Smooth muscle cell (in vitro differentiated cells): ENCODE data around the gene IQGAP2. TPM values are rescaled to one million over a fixed set of nuclear protein-coding genes. Genes with fewer than 3 reads are reported as not detected.
A peak's percentile ranks its signal among the peaks of the same experiment; 100 is the strongest.
"Not testable (repeated sequence)": the region's sequence is repeated elsewhere in the genome, so short reads cannot be mapped to it uniquely, and the experiment has no call there.

ENCODE experiments used
- DNase-seq: peaks from one replicate; lab custom pipeline; 2025; ENCODE audit not compliant: unreplicated experiment; lab: John Stamatoyannopoulos, UW
- H2AFZ ChIP-seq: fragments of 200-600 bp; sonication (generic); 2 replicates; pipeline ENCODE4 v1.6.0; 2016; ENCODE audit warnings: antibody characterized with exemption, low read depth, mild to moderate bottlenecking
- H3F3A ChIP-seq: fragments of 200-600 bp; sonication (generic); 2 replicates; pipeline ENCODE4 v1.6.0; 2017; ENCODE audit warnings: antibody characterized with exemption, low read depth
- H3K27ac ChIP-seq: fragments of 200-600 bp; sonication (generic); 2 replicates; pipeline ENCODE4 v1.5.1; 2016; ENCODE audit warnings: low read depth, mild to moderate bottlenecking
- H3K27me3 ChIP-seq: fragments of 200-600 bp; sonication (generic); 2 replicates; pipeline ENCODE4 v1.6.1; 2016; ENCODE audit warnings: low read depth, mild to moderate bottlenecking
- H3K36me3 ChIP-seq: fragments of 200-600 bp; sonication (generic); 2 replicates; pipeline ENCODE4 v1.5.1; 2016; ENCODE audit warnings: low read depth
- H3K4me1 ChIP-seq: fragments of 200-600 bp; sonication (generic); 2 replicates; pipeline ENCODE4 v1.5.1; 2016; ENCODE audit warnings: low read depth
- H3K4me2 ChIP-seq: fragments of 200-600 bp; sonication (generic); 2 replicates; pipeline ENCODE4 v1.6.0; 2016; ENCODE audit warnings: mild to moderate bottlenecking
- H3K4me3 ChIP-seq: fragments of 200-600 bp; sonication (generic); 2 replicates; pipeline ENCODE4 v1.5.1; 2016; ENCODE audit warnings: mild to moderate bottlenecking
- H3K79me2 ChIP-seq: fragments of 200-600 bp; sonication (generic); 2 replicates; pipeline ENCODE4 v1.6.0; 2016; ENCODE audit warnings: low read depth, mild to moderate bottlenecking
- H3K9ac ChIP-seq: fragments of 200-600 bp; sonication (generic); 2 replicates; pipeline ENCODE4 v1.6.0; 2016; ENCODE audit warnings: low read depth
- H3K9me3 ChIP-seq: fragments of 200-600 bp; sonication (generic); replicated peaks from 2 replicates; pipeline ENCODE4 v1.5.1; 2016; ENCODE audit warnings: low read depth
- H4K20me1 ChIP-seq: fragments of 200-600 bp; sonication (generic); 2 replicates; pipeline ENCODE4 v1.6.0; 2016; ENCODE audit warnings: low read depth
- CTCF ChIP-seq: fragments of 200-600 bp; sonication (generic); IDR thresholded peaks from 2 replicates; pipeline ENCODE4 v1.5.1; 2017; ENCODE audit warnings: borderline replicate concordance, mild to moderate bottlenecking, antibody characterized with exemption; ENCODE audit not compliant: insufficient read depth, poor library complexity, severe bottlenecking
- WGBS: methylation state at CpG from one replicate; pipeline ENCODE4 v1.1.7; 2016; ENCODE audit warnings: low lambda C conversion rate; 5-methylcytosine and 5-hydroxymethylcytosine counted together
- polyA plus RNA-seq: library from polyadenylated mRNA; unstranded; fragments of >200 nt; fragmentation: Nextera tagmentation; extraction: Ambion mirVana; gene quantifications from 2 replicates; pipeline ENCODE4 v1.2.1, GENCODE V29; 2016
- total RNA-seq: library from RNA; depleted of rRNA; stranded (reverse); fragments of >200 nt; gene quantifications from 2 replicates; pipeline ENCODE4 v1.2.3, GENCODE V29; 2014

The IQGAP2 gene
- total and polyA plus RNA-seq, 2 experiments from 2014 or later, result 7.3 to 16.6 TPM

- peaks cover 3% of the 10 kb centered on the region for H3K4me1 ChIP-seq
- no peaks in the 10 kb centered on the region for H4K20me1 ChIP-seq
- H3K9ac ChIP-seq, result no peak overlapping the region
- H3K79me2 ChIP-seq, result no peaks in the 10 kb centered on the region
- DNase-seq, result no peak
- no peak overlapping the region for H3K4me3 ChIP-seq
- TF ChIP-seq CTCF, result no peak
- no peak overlapping the region for H2AFZ ChIP-seq
- H3K4me2 ChIP-seq, result no peak overlapping the region
- H3K27me3 ChIP-seq, result no peaks in the 10 kb centered on the region
- over 99% methylated on average over 3 of the region's 3 CpGs for WGBS
- no peaks in the 10 kb centered on the region for H3K9me3 ChIP-seq
- no peaks in the 10 kb centered on the region for H3F3A ChIP-seq
- no peaks in the 10 kb centered on the region for H3K36me3 ChIP-seq
- H3K27ac ChIP-seq, result no peak overlapping the region
These were observed 114.2 kb downstream of the IQGAP2 start for GRCh38 chr5:76517334-76517733.

- not testable (repeated sequence) for H3K4me3 ChIP-seq, H3K4me1 ChIP-seq, H3K27ac ChIP-seq, H3F3A ChIP-seq, H3K36me3 ChIP-seq, H4K20me1 ChIP-seq, H3K79me2 ChIP-seq, H3K27me3 ChIP-seq, H2AFZ ChIP-seq, H3K4me2 ChIP-seq, DNase-seq, H3K9ac ChIP-seq, H3K9me3 ChIP-seq
- 76% methylated on average over 5 of the region's 5 CpGs for WGBS
These were observed 115.2 kb downstream of the IQGAP2 start for GRCh38 chr5:76518246-76518645.

GRCh38 chr5:76521240-76521758 lies 118.2 kb downstream of the IQGAP2 start:
- peak overlapping the region; percentile 26 for H2AFZ ChIP-seq
- no peak for TF ChIP-seq CTCF
- no peak overlapping the region for H3K4me3 ChIP-seq
- no peaks in the 10 kb centered on the region for H3K27me3 ChIP-seq
- peaks cover 11% of the 10 kb centered on the region for H3K4me1 ChIP-seq
- H3K9ac ChIP-seq, result no peak overlapping the region
- no peaks in the 10 kb centered on the region for H3K9me3 ChIP-seq
- H3K36me3 ChIP-seq, result no peaks in the 10 kb centered on the region
- H4K20me1 ChIP-seq, result no peaks in the 10 kb centered on the region
- H3F3A ChIP-seq, result no peaks in the 10 kb centered on the region
- DNase-seq, result no peak
- no peak overlapping the region for H3K27ac ChIP-seq
- no peaks in the 10 kb centered on the region for H3K79me2 ChIP-seq
- H3K4me2 ChIP-seq, result peak overlapping the region; percentile 0
- WGBS, result 48% methylated on average over 6 of the region's 6 CpGs

- Histone ChIP-seq H3K9me3 (no peaks in the 10 kb centered on the region), H3K36me3 (no peaks in the 10 kb centered on the region), H3K27me3 (no peaks in the 10 kb centered on the region), H3F3A (peaks cover 4% of the 10 kb centered on the region), H3K4me1 (peaks cover 11% of the 10 kb centered on the region), H3K4me2 (no peak overlapping the region), H4K20me1 (no peaks in the 10 kb centered on the region), H3K4me3 (no peak overlapping the region), H2AFZ (no peak overlapping the region), H3K27ac (no peak overlapping the region), H3K9ac (no peak overlapping the region), H3K79me2 (no peaks in the 10 kb centered on the region)
- WGBS, result 90% methylated on average over 11 of the region's 11 CpGs
- no peak for DNase-seq
- no peak for TF ChIP-seq CTCF
These were observed 119.2 kb downstream of the IQGAP2 start for GRCh38 chr5:76522103-76522935.
